Smooth muscle cell (in vitro differentiated cells): ENCODE measurements around the gene BICDL1. TPM values are rescaled to one million over a fixed set of nuclear protein-coding genes. Genes with fewer than 3 reads are reported as not detected.

Source experiments
- DNase-seq: peaks from one replicate; lab custom pipeline; 2025; ENCODE audit not compliant: unreplicated experiment; lab: John Stamatoyannopoulos, UW
- H2AFZ ChIP-seq: fragments of 200-600 bp; sonication (generic); 2 replicates; pipeline ENCODE4 v1.6.0; 2016; ENCODE audit warnings: antibody characterized with exemption, low read depth, mild to moderate bottlenecking
- H3F3A ChIP-seq: fragments of 200-600 bp; sonication (generic); 2 replicates; pipeline ENCODE4 v1.6.0; 2017; ENCODE audit warnings: antibody characterized with exemption, low read depth
- H3K27ac ChIP-seq: fragments of 200-600 bp; sonication (generic); 2 replicates; pipeline ENCODE4 v1.5.1; 2016; ENCODE audit warnings: low read depth, mild to moderate bottlenecking
- H3K27me3 ChIP-seq: fragments of 200-600 bp; sonication (generic); 2 replicates; pipeline ENCODE4 v1.6.1; 2016; ENCODE audit warnings: low read depth, mild to moderate bottlenecking
- H3K36me3 ChIP-seq: fragments of 200-600 bp; sonication (generic); 2 replicates; pipeline ENCODE4 v1.5.1; 2016; ENCODE audit warnings: low read depth
- H3K4me1 ChIP-seq: fragments of 200-600 bp; sonication (generic); 2 replicates; pipeline ENCODE4 v1.5.1; 2016; ENCODE audit warnings: low read depth
- H3K4me2 ChIP-seq: fragments of 200-600 bp; sonication (generic); 2 replicates; pipeline ENCODE4 v1.6.0; 2016; ENCODE audit warnings: mild to moderate bottlenecking
- H3K4me3 ChIP-seq: fragments of 200-600 bp; sonication (generic); 2 replicates; pipeline ENCODE4 v1.5.1; 2016; ENCODE audit warnings: mild to moderate bottlenecking
- H3K79me2 ChIP-seq: fragments of 200-600 bp; sonication (generic); 2 replicates; pipeline ENCODE4 v1.6.0; 2016; ENCODE audit warnings: low read depth, mild to moderate bottlenecking
- H3K9ac ChIP-seq: fragments of 200-600 bp; sonication (generic); 2 replicates; pipeline ENCODE4 v1.6.0; 2016; ENCODE audit warnings: low read depth
- H3K9me3 ChIP-seq: fragments of 200-600 bp; sonication (generic); replicated peaks from 2 replicates; pipeline ENCODE4 v1.5.1; 2016; ENCODE audit warnings: low read depth
- H4K20me1 ChIP-seq: fragments of 200-600 bp; sonication (generic); 2 replicates; pipeline ENCODE4 v1.6.0; 2016; ENCODE audit warnings: low read depth
- CTCF ChIP-seq: fragments of 200-600 bp; sonication (generic); IDR thresholded peaks from 2 replicates; pipeline ENCODE4 v1.5.1; 2017; ENCODE audit warnings: borderline replicate concordance, mild to moderate bottlenecking, antibody characterized with exemption; ENCODE audit not compliant: insufficient read depth, poor library complexity, severe bottlenecking
- WGBS: methylation state at CpG from one replicate; pipeline ENCODE4 v1.1.7; 2016; ENCODE audit warnings: low lambda C conversion rate; 5-methylcytosine and 5-hydroxymethylcytosine counted together
- polyA plus RNA-seq: library from polyadenylated mRNA; unstranded; fragments of >200 nt; fragmentation: Nextera tagmentation; extraction: Ambion mirVana; gene quantifications from 2 replicates; pipeline ENCODE4 v1.2.1, GENCODE V29; 2016
- total RNA-seq: library from RNA; depleted of rRNA; stranded (reverse); fragments of >200 nt; gene quantifications from 2 replicates; pipeline ENCODE4 v1.2.3, GENCODE V29; 2014

Gene BICDL1
- total and polyA plus RNA-seq, 2 experiments from 2014 or later = 0.43 to 1.7 TPM

- Histone ChIP-seq H3K9me3 (no peaks in the 10 kb centered on the region), H3K79me2 (no peaks in the 10 kb centered on the region), H2AFZ (no peak overlapping the region), H3K36me3 (no peaks in the 10 kb centered on the region), H3K27ac (peak overlapping the region; percentile 45), H3K4me1 (peaks cover 5% of the 10 kb centered on the region), H3K4me3 (no peak overlapping the region), H3K4me2 (no peak overlapping the region), H3K9ac (no peak overlapping the region), H4K20me1 (no peaks in the 10 kb centered on the region), H3F3A (no peaks in the 10 kb centered on the region), H3K27me3 (no peaks in the 10 kb centered on the region)
- no peak for TF ChIP-seq CTCF
- 57% methylated on average over 3 of the region's 3 CpGs for WGBS
- no peak for DNase-seq
Measured at GRCh38 chr12:120006258-120006975, 17.4 kb downstream of the BICDL1 start.

- Histone ChIP-seq H3K79me2 (no peaks in the 10 kb centered on the region), H3K4me2 (no peak overlapping the region), H3K9ac (no peak overlapping the region), H3F3A (no peaks in the 10 kb centered on the region), H3K4me3 (no peak overlapping the region), H2AFZ (no peak overlapping the region), H4K20me1 (no peaks in the 10 kb centered on the region), H3K27ac (no peak overlapping the region), H3K27me3 (no peaks in the 10 kb centered on the region), H3K4me1 (peaks cover 5% of the 10 kb centered on the region), H3K9me3 (no peaks in the 10 kb centered on the region), H3K36me3 (no peaks in the 10 kb centered on the region)
- 51% methylated on average over 3 of the region's 3 CpGs for WGBS
- DNase-seq = no peak
- TF ChIP-seq CTCF = no peak
Measured at GRCh38 chr12:120007272-120007671, 18.2 kb downstream of the BICDL1 start.

- H3K4me1 ChIP-seq = peaks cover 5% of the 10 kb centered on the region
- WGBS = 75% methylated on average over 5 of the region's 5 CpGs
- no peak overlapping the region for H3K27ac ChIP-seq
- no peak overlapping the region for H2AFZ ChIP-seq
- H3K4me3 ChIP-seq = no peak overlapping the region
- no peaks in the 10 kb centered on the region for H3K36me3 ChIP-seq
- no peaks in the 10 kb centered on the region for H3K79me2 ChIP-seq
- no peak for TF ChIP-seq CTCF
- no peaks in the 10 kb centered on the region for H3K9me3 ChIP-seq
- no peaks in the 10 kb centered on the region for H3K27me3 ChIP-seq
- no peak overlapping the region for H3K9ac ChIP-seq
- H3F3A ChIP-seq = no peaks in the 10 kb centered on the region
- DNase-seq = no peak
- no peak overlapping the region for H3K4me2 ChIP-seq
- no peaks in the 10 kb centered on the region for H4K20me1 ChIP-seq
Measured at GRCh38 chr12:120010661-120011230, 21.7 kb downstream of the BICDL1 start.
